GM19372 (cell line): ENCODE results near the gene VPS41.

Experiments used
- ATAC-seq: cut with Tn5 transposase; IDR thresholded peaks from one replicate; pipeline ENCODE4 v1.9.1; 2021; ENCODE audit warnings: mild to moderate bottlenecking, low read depth, moderate library complexity; ENCODE audit not compliant: unreplicated experiment

The VPS41 gene

GRCh38 chr7:38744746-38745145 lies 164.2 kb downstream of the VPS41 start:
- ATAC-seq = no peak

- ATAC-seq = no peak
Measured at GRCh38 chr7:38743899-38744298, 165.1 kb downstream of the VPS41 start.

DNA sequence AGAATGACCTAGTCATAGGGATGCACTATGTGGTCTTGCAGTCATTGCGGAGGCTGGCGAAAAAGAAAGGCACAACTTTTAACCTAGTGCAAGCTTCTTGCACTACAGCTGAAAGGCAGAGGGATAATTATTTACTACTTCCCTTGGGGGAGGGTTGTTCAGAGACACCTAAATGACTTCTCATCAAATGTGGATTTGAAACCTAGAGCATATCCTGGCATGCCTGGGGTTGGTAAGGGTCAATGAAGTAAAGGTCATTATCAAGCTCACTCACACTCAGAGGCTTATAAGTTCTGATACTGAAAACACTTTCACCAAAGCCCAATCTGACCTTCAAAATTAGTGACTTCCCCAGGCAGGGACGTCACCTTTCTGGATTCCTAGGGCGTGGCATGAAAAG lies 168.9 kb downstream of the VPS41 start:
- ATAC-seq = no peak

DNA sequence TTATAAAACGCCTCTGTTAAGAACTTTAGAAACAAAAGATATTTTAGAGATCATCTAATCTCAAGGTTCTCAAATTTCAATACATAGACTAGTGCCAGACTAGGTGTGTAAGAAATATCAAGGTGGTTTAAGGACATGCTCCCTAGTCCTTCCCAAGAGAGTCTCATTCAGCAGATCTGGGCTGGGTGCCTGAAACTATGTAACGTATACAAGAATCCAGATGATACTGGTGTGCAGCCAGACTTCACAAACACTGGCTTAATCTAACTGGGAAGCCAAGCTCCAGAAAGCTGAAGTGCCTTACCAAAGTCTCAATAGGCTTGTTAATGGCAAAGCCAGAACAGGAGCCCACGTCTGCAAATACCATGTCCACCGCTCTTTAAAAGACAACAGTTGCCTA lies 172.9 kb downstream of the VPS41 start:
- ATAC-seq = no peak

DNA sequence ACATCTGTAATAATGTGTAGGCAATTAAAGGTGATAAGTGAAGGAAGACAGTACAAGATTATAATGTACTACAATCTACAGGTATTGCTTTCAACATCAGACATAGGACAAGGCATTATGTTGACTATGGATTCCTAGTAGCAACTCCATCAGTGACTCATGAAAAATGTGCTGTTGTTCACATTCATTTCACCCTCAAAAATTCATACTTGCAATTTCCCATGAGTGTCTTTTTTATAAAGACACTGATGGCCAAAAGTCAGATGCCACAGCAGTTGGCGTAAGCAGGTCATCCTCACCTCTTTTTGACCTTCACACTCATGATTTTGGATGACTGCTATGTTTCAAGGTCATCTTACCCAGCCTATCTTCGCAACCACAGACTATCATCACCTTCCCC lies 177.8 kb downstream of the VPS41 start:
- no peak for ATAC-seq

DNA sequence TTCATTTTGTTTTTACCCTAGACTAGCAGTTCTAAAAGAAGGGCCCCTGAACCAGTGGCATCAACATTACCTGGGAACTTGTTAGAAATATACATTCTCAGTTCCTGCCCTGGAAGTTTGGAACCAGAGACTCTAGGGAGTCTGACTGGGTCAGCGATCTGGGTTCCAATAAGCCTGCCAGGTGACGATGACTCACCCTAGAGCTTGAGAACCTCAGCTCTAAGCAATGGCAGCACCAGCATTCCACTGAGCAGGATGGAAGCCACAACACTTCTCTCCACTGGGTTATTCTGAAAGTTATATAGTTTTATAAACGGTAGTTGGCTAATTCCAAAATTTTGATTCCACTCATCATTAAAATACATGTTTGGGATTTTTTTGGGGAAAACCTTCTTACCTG lies 180.8 kb downstream of the VPS41 start:
- no peak for ATAC-seq

GRCh38 chr7:38727184-38727940 lies 181.6 kb downstream of the VPS41 start:
- no peak for ATAC-seq

DNA sequence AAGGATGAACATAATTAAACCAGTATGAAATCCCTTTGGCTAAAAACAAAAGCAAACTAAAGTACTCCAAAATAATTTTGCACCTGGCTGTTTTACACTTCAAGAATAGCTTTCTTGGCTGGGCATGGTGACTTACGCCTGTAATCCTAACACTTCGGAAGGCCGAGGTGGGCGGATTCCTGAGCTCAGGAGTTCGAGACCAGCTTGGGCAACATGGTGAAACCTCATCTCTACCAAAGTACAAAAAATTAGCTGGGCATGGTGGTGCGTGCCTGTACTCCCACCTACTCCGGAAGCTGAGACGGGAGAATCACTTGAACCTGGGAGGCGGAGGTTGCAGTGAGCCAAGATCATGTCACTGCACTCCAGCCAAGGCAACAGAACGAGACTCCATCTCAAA lies 185.7 kb downstream of the VPS41 start:
- no peak for ATAC-seq

- ATAC-seq = no peak
Measured at GRCh38 chr7:38716397-38716796, 192.6 kb downstream of the VPS41 start.

- no peak for ATAC-seq
Measured at GRCh38 chr7:38709123-38709522, 199.9 kb downstream of the VPS41 start.

DNA sequence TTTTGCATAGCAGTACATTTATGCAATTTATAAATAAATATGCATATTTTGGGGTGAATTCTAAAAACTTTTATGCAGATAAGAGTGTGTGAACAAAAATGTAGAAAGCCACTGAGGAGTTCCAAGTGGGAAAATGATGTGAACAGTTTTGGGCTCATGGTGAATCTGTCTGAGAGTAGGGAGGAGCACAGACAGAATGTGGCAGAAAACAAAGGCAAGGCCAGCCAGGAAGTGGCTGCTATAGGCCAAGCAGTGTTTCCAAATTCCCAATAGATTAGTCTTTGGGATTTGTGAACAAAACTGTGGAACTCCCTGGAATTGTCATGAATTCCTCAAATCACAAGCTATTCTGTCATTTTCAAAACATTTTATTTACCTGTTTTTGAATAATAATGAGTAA lies 204.2 kb downstream of the VPS41 start:
- ATAC-seq = no peak

DNA sequence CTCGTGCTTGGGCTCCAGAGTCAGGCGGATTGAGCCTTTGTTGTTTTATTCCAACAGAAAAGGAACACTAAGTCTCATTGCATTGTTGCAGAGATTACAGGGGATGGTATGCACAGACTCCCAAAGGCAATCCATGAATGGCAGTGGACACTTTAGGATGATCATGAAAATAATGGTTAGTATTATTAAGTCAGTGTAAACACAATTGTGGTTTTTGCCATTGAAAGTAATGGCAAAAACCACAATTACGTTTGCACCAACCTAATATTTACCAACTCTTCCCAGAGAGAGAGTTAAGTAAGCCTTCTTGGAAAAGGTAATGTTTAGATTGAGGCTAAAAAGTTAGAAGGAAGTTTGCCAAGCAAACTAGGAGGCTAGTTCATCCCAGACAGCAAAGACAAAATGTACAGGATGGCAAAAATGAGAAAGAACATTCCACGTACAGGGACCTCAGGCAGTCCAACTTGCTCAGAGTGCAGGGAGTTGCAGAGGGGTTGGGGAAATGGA lies 204.9 kb downstream of the VPS41 start:
- no peak for ATAC-seq

GRCh38 chr7:38703093-38703492 lies 205.9 kb downstream of the VPS41 start:
- no peak for ATAC-seq

GRCh38 chr7:38702002-38702535 lies 206.9 kb downstream of the VPS41 start:
- ATAC-seq = no peak

DNA sequence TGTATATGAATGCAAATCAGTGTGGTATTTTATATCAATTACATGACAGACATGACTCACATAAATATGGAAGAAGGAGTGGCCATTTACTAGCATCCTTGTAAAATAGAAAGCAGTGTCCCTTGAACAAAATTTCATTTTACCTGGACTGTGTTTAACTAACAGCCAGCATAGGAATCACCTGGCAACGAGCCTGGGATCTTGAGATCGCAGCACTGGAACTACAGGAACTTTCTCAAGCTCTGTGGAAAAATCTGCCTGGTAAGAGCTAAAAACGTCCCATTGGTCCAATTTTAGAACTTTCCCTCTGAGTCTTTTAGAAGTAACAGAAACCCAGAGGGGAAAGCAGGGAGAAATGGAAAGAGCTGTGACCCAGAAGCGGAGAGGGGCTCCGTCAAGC lies 208.9 kb downstream of the VPS41 start:
- no peak for ATAC-seq

DNA sequence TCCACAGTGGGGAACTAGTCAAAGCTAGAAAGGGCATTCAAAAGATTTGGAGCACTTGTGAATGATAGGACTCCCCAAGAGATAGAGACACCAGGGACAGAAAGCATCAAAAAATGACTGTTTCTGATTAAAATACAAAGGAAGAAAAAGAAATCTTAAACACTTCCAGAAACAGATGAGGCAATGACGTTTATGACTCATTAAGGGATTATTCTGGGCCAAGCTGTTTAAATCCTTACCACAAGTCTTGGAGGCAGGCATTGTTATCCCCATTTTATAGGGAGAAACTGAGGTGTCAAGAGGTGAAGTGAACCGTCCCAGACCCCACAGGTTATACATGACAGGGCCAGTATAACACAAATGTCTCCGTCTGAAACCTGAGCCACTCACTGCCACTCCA lies 209.5 kb downstream of the VPS41 start:
- ATAC-seq = no peak

DNA sequence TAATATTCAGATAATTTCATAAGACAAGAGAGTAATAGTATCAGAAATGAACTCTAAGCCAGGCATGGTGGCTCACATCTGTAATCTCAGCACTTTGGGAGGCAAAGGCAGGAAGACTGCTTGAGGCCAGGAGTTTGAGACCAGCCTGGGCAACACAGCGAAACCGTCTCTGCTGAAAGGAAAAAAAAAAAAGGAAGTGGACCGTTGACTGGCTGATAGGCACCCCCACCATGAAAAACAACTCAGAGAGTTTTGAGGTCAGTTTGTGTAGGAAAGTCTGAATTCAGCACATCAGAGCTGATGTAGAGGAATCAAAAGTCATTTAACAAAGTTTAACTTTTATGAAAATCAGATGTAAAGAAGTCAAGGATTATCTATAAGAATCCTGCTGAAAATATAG lies 214.7 kb downstream of the VPS41 start:
- peak; percentile 76 for ATAC-seq

DNA sequence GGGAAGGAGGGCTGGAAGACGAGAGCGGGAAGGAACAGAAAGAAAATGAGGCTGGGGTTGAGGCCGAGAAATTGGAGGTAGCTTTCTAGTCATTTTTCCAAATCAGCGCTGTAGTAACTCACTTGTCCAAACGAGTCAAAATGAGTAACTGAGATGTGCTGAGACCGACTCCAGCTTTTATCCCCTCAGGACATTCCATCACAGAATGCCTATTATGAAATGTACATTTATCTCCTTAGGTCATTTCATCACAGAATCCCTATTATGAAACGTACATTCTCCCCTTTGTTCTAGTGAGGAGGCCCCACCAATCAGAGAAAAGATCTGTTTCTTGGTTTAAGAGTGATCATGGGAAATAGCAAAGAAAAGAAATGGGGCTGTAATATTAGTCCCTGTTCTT lies 222.1 kb downstream of the VPS41 start:
- ATAC-seq = no peak

DNA sequence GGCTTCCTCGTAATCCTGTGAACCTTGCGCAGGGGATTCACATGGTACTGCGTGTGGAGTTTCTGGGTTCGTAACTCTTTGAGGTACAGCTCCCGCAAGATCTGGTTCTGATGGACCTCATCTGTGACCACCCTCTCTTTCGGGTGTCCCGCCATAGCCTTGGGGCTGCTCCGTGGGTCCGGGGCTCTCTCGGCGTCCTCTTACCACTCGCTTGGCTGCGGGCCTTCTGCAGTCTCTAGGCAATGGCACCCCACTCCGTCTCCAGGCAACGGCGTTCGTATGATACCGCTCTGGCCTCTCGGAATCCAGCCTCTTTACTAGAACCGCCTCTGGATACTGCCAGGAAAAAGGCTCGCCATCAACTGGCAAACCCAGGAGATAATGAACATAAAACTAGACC lies 223.1 kb downstream of the VPS41 start:
- ATAC-seq = no peak

GRCh38 chr7:38682606-38683005 lies 226.4 kb downstream of the VPS41 start:
- no peak for ATAC-seq

DNA sequence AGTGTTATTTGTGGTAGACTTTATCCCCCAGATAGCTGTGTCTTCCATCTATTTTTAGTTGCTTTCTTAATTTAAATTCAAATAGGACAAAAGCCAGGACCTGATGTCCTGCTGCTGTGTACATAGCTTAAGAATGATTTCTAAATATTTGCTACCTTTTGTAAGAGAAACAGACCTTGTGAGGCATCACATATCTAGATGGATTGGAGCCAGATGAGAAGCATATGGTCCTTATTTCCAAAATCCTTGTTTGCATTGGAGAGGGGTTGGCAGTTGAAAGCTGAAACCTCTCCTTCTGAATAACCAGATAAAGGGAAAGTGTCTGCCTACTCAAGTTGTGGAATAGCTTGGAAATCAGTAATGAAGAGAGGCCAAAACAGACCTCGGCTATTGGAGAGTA lies 227.1 kb downstream of the VPS41 start:
- no peak for ATAC-seq

GRCh38 chr7:38679419-38679818 lies 229.6 kb downstream of the VPS41 start:
- no peak for ATAC-seq
